NCI-H146 treated with DMSO at 0.1 percent for 48 hours (cell line): ENCODE measurements around the gene PAX6.

Source experiments
- DNase-seq: peaks from one replicate; lab custom pipeline; 2025; ENCODE audit not compliant: unreplicated experiment; lab: John Stamatoyannopoulos, UW

PAX6 gene

DNA sequence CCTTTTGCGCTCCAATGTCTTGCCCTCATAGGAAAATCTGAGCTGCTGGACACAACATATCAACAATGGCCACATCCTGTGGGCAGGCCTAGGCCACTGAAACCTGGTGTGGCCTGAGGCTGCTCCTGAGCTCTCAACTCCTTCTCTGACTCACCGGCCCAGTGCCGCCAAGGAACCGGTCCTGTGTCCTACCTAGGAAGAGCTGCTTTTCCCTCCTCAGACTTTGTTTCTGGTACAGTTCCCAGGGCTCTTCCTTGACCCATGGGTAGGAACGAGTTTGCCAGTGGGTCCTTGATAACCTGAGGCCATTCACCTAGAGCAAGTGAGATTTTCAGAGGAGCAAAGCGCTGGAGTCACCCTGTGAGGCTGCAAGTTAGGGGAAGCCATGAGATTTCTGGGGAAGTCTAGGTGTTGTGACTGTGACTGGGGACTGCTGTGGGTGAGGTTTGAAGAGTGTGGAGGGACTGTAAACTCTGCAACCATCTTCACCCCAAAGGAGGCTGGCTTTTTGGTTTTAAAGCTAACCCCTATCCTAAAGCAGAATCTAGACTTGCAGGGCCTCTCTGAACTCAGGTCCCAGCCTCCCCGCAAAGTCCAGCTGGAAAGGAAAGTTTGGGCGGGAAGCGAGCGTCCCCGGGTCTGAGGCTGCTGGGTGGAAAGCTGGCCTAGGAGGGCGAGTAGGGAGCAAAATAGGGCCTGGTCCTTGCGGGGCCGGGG is 12.0 kb upstream of the PAX6 start:
- DNase-seq, result no peak

DNA sequence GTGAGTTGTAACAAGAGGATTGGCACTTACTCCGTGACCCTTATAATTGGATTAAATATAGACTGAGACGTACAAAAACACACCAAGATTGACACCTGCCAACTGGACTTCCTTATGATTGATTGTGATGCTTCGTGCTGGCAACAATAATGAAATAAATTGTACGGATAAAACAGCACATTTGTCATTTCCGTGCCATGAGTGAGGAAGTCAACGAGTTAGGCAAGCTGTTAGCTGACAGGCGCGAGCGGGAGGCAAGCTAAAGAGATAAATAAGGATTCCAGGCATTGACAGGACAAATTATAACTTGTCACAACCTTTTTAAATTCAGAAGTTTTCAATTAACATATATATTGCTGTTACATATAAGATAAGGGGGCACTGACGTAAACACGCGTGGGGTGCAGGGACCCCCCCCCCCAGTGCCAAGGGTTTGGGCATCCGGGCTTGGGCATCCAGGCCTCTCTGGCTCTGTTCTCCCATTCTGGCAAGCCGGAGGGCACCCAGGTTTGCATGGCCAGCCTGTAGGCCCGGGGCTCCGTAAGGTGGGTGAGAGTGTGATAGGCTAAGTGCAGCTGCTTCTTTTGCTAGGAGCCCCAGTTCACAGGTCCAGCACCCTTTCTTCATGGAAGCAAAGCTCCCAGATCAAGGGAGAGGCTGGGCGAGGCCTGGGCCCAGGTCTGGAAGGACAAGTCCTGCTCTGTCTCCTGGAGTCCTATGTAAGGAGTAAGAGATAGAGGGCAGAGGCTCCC is 11.2 kb upstream of the PAX6 start:
- DNase-seq, result no peak

DNA sequence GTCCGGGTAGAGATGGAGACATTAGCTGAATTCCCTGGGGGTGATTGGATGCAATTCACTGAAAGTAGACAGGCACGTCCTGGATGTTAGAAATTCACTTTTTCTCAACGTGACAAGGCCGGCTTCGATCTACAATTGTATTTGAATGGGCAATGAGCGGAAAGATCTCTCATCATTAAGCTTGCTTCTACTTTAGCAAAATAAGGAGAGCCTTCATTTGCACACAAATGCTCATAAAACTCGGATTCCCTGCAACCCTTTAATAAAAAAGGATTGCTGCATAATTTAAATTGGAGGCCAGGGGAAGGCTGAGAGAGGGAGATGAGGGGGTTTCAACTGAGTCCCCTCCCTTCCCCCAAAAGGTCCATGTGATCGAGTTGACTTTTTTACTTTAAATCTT is 10.6 kb upstream of the PAX6 start:
- no peak for DNase-seq

DNA sequence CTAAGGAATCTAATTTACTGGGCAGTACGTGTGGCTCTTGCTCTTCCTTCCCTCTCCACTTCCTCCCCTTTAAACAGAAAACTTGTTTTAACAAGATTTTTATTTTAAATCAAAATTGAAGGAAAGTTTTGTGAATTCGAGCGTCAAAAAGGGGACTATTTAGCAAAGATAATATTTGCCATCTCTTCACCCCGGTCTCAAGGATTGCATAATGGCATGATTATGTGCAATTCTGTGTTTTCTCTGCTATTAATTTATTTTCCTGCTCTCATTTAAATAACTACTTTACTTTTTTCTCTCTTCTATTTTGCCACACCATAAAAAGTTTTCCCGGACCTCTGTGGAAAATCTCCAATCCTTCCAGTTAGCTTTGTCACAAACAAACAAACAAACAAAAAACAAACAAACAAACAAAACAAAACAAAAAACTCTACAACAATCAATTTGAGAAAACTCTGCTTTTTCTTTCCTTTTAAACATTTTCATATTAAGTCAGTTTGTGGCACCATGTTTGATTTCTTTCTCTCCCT is 10.2 kb upstream of the PAX6 start:
- DNase-seq, result no peak

DNA sequence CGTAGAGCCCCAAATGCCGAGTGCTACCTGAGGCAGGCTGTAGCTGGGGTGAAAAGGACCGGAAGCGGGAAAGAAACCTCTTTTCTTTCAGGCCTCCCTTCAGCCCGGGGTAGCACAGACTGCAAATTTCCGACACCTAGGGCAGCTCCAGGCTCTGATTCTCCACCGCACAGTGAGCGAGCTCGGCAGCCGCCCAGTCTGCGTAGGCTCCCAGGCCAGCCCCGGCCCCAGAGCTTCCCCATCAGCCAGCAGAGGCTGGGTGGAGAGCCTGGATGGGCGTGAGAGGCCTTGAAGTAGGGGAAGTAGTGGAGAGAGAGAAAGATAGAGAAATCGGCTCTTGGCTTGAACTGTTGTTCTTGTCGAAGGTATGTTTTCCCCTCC is 9.3 kb upstream of the PAX6 start:
- no peak for DNase-seq

DNA sequence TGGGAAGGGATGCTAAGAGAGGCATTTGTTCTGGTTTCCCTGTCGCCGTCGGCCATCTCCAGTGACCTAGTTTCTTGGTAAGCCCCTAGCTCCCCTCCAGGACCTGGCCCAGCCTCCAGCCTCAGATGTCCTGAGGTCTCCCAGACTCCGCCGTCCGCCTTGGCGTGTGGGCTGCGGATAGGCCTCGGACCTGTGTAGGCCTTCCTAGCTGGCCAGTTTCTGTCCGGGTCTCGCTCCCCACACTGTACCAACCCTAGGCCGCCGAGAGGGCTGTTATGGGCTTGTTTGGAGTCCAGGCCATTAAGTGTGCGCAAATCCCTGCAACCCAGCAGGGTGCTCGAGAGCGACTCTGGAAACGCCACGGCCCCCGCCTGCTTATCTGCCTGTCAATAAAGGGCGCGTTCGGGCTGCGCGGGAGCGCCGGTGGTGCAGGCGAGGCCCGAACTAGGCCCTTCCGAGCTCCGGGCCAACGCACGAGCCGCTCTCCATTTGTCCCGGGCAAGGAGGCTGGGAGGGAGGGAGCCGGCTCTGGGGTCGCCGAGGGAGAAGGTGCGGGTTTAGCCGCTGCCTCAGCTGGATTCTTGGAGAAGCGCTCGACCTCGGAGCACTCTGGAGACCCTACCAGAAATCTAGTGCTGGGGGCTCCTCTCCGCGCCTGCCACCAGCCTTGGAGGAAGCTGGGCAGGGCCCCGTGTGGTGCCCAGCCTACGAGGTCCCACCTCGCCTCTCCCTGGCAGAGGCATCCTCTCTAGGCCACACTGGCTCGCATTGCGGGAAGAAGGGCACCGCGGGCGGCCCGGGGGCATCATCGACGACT is 8.7 kb upstream of the PAX6 start:
- DNase-seq, result no peak

DNA sequence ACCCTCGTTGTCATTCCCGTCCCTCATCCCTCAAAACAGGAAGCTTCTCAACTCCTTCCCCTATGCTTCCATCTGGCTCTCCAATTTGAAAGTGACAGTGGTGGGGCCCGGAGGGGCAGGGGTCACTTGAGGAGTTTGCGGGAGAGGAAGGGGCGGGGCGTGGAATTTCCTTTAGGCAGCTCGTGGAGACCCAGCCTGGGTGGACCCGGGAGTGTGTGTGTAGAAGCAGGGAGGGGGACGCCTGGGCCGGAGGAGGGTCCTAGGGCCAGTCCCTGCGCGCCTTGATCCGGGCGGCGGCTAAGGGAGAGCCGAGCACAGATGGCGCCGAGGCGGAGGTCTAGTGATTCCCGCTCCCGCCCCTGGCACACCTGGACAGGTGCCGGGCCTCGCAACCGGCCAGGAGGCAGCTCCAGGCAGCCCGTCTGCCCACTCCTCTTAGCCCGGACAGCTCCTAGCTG is 7.8 kb upstream of the PAX6 start:
- DNase-seq, result no peak

DNA sequence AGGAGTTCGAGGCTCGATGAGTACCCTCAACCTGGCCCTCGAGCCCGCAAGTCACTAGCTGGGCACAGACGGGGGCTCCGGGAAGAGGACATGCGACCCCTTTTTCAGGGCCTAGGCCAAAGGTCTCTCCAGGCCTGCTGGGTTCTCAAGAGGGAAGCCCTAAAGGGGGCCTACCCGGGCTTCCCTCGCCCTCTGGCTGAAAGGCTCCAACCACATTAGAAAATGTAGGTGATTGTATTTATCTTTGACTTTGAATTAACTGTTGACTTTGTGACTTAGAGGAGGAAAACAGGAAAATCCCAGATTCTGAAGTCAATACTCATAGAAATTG is 7.3 kb upstream of the PAX6 start:
- no peak for DNase-seq

DNA sequence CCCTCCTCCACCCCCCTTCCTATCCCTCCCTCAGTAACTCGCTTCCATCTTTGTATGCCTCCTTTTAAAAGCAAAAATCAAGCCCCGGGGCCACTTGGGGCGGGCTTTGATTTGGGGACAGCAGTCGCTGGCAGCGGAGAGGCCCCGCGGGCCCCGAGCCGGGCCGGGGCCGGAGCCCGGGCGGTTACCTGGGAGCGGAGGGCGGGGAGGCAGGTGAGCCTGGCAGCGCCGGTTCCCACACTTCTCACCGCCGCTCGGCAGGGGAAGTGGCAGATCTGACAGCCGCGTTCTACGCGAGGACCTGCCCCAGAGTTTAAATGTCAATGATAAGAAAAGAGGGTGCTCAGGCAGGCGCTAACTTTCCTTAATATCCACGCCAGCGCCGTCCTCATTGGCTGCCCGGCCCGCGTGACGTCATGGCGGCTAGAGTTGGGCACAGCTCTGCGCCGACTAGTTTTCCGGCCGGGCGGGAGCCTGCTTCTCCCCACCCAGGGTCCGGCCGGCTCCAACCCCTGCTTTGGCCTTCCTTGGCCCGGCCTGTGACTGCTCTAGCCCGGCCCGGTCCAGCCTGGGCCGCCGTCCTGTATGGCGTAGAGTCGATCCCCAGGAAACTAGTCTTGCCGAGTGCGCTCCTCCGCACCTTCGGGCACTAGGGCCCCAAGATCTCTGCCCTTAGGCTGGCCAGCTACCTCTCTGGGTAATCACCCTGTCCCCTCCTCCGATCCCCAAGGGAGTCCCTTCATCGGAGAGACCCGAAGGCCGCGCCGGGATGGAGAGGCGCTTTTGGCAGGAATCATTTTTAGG is 6.7 kb upstream of the PAX6 start:
- DNase-seq, result no peak

DNA sequence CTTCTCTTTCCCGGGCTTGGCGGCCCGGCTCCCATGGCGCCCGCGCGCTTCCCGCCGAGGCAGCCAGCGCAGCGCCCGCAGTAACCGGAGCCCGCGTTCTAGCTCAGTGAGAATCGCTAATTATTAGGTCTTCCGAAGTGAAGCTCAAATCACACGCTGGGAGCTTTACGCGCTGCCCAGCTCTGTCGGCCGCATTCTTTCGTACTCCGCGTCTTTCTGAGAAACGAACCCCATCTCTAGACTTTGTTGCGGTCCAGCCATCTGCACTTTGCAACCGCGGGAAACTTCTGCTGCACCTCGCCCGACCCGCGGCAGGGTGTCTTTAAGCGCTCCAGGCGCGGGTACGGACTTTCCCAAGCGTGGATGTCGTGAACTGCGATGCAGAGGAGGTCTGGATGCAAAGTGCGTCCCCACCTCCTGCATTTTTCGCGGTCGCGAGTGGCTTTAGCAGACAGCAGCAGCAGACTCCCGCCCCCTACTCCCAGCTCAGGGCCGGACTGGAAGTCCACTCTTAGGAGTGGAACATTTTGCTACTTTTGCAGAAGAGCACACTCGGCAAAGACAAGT is 6.0 kb upstream of the PAX6 start:
- no peak for DNase-seq

DNA sequence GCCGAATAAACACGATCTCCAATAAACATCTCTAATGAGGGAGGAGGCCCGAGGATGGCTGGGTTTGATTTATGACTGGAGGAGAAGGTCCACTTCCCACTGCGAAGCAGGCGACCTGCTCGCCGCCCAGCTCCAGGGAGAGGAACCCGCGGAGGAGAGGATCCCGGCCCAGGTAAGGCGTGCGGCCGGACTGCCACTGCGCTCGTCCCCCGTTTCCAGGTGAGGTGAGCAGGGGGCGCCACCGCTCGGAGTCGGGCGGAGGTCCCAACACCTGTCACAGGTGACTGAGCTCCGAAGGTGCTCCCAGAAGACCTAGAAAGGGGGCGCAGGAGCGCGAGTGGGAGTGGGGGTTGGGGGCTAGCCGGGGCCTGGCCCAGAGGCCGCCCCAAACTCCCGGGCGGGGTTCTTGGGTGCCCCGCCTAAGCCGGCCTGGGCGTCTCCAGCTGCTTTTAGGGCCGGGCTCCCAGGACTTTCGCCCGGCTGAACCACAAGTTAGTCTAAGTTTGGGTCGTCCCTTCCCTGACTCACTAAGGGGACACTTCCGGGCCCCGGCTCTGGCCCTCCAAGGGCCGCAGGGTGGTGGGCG is 5.4 kb upstream of the PAX6 start:
- no peak for DNase-seq

DNA sequence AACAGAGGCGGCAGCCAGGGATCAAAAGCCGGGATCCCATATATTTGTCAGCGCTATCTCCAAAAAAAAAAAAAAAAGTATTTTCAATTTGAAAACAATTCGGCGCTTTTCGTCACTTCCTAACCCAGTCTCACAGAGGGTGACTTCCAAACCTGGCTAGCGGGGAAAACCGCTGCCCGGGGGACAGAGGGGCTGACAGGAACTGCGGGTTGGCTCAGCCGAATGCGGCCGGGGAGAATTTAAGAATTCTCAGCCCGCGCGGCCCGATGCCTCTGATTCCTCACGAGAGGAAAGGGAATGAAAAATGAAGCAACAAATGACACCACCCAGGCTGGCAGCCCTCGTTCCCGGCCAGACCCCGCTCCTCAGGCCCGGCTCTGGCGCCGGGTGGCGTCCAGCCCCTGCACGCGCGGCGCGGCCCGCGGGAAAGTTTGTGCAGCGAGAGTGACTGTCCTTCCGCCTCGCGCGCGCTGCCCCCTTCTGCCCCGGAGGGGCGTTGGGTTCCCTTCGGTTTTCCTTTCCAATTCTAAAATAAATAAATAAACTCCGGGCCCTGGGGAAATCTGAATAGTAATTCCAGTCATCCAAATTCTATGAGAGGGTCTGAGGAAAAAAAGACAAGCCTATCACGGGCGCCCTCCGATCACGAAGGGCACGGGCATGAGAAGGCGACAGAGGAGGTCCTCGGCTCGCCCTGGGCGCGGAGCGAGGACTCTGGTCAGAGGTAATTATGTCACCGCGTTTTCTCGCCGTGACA is 4.8 kb upstream of the PAX6 start:
- DNase-seq, result no peak

DNA sequence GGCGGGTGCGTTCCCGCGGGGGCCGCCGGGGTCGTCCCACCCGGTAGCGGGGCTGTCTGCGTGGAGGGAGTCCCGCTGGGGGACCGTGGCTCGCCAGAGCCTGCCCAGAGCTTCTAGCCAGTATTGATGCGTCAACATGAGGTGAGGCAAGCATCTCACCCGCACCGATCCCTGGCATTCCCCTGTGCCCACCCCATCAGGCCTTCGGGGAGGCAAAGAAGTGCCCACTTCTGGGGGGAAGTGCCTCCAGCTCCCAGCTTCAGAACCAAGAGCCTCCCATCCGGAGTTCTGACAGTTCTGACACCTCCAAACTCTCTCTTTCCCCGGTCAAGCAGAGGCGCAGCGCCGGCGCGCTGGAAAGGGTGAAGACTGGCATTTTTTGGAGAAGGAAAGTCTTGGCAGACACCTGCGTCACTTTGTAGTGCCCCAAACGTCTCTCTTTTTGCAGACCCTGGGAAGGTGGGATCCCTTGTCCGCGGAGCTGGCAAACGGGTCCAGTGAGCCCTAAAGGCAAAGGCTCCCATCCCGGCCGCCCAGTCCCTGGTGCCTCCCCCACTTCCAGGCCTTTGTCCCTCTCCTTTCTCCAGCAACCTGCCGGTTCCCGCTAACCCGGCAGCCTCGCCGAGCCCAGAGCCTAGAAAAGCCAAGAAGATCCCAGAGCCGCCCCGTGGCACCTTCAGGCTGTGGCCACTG is 3.2 kb upstream of the PAX6 start:
- no peak for DNase-seq

DNA sequence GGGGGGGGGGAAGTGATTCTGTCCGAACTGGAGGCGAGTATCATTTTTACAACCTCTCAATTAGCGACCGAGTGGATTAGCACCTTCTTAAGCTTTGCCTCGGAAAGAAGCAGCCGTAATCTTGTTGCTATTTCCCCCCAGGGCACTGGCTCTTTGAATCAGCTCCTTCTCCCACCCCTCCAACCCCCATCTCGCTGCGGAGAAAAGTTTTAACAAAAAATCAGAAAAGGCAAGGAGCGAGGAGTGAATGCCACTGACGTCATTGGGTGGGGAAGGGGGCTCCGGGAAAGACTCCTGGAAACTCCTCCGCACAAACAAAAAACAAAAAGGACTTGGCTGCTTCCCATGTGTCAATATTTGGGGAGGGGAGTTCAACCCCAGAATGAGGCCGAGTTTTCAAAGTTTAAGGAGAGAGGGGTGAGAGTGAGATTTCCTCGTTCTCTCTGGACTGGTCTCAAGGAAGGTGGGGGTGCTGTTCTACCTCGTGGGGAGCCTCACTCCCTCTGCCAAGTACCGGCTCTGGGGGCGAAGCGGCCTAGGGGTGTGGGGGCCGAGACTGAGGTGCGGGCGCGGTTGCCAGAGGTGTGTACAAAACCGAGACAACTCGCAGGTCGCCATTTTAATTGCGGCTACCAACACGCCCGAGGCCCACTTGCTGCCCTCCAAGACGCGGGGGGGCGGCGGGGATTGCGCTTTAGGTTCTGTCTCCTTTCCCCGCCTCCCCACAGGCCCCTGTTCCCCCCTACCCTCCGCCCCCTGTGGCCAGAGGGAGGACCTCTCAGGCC is 2.5 kb upstream of the PAX6 start:
- DNase-seq, result no peak

DNA sequence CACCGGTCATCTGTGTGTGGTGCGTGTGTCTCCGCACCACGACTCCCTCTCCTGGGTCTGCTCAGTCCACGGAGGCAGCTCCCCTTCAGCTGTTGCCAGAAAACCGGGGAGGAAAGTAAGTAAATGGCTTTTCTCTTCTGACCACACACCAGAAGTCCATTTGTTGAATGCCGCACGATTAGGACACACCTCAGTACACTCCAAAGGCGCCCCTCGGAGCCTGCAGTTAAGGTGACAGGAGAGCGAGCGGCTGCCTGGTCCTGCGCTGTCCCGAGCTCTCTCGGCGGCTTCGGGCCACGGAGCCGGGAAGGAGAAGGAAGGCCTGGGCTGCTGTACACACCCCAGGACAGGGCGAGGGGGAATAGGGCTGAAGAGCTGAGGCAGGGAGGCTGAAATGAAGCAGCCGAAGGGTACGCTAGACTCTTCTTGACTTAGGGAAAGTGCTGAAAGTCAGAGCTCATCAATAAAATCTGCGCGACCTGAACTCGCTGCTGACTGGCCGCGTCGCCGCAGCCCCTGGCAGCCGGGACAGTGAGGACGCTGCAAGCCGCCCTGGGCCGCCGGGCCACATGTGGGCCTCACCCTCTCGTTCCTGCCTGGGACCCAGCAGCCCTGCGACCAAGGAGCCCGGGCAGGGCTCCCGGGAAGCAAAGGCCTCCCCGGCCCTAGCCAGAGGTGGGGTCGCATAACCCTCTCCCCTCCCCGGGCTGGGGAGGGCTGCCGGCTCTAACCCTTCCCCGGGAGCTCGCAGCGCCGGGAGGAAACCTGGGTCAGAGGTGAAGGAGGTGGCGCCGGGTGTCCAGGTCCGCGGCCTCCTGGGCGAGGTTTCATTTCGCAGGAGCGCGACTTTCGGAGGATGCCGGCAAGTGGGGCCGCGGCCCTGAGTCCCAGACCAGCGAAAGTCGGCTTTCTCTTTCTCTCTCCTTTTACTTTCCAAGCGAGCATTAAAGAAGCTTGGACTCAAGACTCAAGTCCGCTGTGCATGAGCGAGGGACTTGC is 1.6 kb upstream of the PAX6 start:
- no peak for DNase-seq

DNA sequence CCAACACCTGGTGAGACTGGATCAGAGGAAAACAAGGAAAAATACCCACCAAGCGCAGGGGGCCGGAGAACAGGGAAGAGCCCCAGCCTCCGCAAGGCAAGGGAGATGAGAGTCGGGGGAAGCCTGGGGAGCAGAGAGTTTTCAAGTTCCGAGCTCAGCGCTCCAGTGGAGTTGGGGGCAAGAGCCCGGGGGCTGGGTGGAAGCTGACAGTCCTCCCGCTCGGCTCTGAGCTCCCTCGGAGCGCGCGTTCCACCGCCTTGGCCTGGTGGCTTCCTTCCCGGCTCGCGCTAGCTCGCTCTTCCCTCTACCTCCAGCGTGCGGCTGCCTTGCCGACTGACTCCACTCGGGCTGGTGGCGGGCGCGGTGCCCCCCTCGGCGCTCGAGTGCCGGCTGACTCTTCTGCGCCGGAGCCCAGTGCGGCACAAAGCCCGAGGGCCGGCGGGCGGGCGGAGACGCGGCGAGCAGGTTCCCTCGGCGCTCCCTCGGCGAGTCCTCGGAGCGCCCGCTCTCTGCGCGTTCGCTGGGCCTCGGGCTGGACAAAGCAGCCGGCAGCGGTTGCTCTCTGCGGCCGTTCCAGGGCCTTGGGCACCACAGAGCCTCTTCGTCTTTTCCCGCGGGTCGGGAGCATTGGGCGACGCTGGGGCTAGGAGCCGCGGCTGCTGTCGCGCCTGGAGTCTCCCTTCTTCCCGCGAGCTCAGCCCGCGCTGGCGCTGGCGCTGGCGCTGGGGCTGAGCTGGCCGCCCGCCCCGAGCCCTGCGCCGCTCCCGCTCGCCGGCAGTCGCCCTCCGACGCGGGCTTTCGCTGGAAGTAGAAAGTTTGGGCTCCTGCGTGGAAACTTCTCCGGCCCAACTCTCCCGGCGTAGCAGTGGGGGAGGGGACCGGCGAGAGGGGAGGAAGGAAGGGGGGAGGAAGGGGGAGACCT is 1.0 kb downstream of the PAX6 start:
- peak; percentile 51 for DNase-seq
